Measurements from ENCODE around the gene ITGB5.

GRCh38 chr3:124826703-124827102 lies 60.5 kb downstream of the ITGB5 start:
- TF ChIP-seq CTCF (conservative IDR thresholded peaks at IDR 0.05; ENCODE audit: low read length), result no peak
- TF ChIP-seq EZH2phosphoT487 (IDR thresholded peaks at IDR 0.05; ENCODE audit: borderline replicate concordance, low read depth, low read length), result no peak
